GM12801 (cell line): ENCODE measurements around the gene KIF26B.

ENCODE experiments used
- CTCF ChIP-seq: IDR thresholded peaks from one replicate; pipeline ENCODE4 v1.5.1; 2011; ENCODE audit warnings: control low read depth; ENCODE audit not compliant: insufficient read length; ENCODE audit errors: extremely low read depth

KIF26B gene

GRCh38 chr1:245334235-245334634 lies 179.4 kb downstream of the KIF26B start:
- no peak for TF ChIP-seq CTCF

GRCh38 chr1:245334827-245335490 lies 180.2 kb downstream of the KIF26B start:
- TF ChIP-seq CTCF, result no peak

GRCh38 chr1:245336149-245336983 lies 181.6 kb downstream of the KIF26B start:
- no peak for TF ChIP-seq CTCF

GRCh38 chr1:245337829-245338484 lies 183.2 kb downstream of the KIF26B start:
- no peak for TF ChIP-seq CTCF

- TF ChIP-seq CTCF, result no peak
Measured at GRCh38 chr1:245338485-245338877, 183.7 kb downstream of the KIF26B start.

GRCh38 chr1:245341743-245342142 lies 187.0 kb downstream of the KIF26B start:
- no peak for TF ChIP-seq CTCF

- TF ChIP-seq CTCF, result no peak
Measured at GRCh38 chr1:245345191-245345884, 190.6 kb downstream of the KIF26B start.
